Mesothelial cell of epicardium (in vitro differentiated cells): ENCODE measurements around the gene DLL1. TPM values are rescaled to one million over a fixed set of nuclear protein-coding genes. Genes with fewer than 3 reads are reported as not detected.
A peak's percentile ranks its signal among the peaks of the same experiment; 100 is the strongest.

ENCODE experiments used
- DNase-seq, 2 experiments: peaks; one replicate each; pipeline ENCODE4 v3.0.0; 2021; ENCODE audit warnings: low spot score in 2 of 2; ENCODE audit not compliant: unreplicated experiment in 2 of 2
- H3K27ac Mint-ChIP-seq: 2 replicates; pipeline ENCODE4 v1.8.0; 2021; ENCODE audit warnings: mixed read lengths
- H3K27me3 Mint-ChIP-seq: 2 replicates; pipeline ENCODE4 v1.8.0; 2021; ENCODE audit warnings: low read depth, mixed read lengths
- H3K36me3 Mint-ChIP-seq: 2 replicates; pipeline ENCODE4 v1.8.0; 2021; ENCODE audit warnings: mixed read lengths
- H3K4me1 Mint-ChIP-seq: 2 replicates; pipeline ENCODE4 v1.8.0; 2021; ENCODE audit warnings: mixed read lengths
- H3K4me3 Mint-ChIP-seq: 2 replicates; pipeline ENCODE4 v1.8.0; 2021; ENCODE audit warnings: mild to moderate bottlenecking, moderate library complexity, mixed read lengths
- H3K9me3 Mint-ChIP-seq: 2 replicates; pipeline ENCODE4 v1.8.0; 2021; ENCODE audit warnings: mixed read lengths
- total RNA-seq: library from RNA; stranded (reverse); gene quantifications from 3 replicates; pipeline ENCODE4 v1.2.1, GENCODE V29; 2021
- TF ChIP-seq, protein P1 (sequence below): fragments of 200-600 bp; sonication (generic); IDR thresholded peaks from one replicate; pipeline ENCODE4 v1.5.0; 2021; ENCODE audit warnings: antibody characterized with exemption; ENCODE audit not compliant: unreplicated experiment

Gene DLL1
- total RNA-seq, 1 donor from 2014 or later = 3.6 TPM

DNA sequence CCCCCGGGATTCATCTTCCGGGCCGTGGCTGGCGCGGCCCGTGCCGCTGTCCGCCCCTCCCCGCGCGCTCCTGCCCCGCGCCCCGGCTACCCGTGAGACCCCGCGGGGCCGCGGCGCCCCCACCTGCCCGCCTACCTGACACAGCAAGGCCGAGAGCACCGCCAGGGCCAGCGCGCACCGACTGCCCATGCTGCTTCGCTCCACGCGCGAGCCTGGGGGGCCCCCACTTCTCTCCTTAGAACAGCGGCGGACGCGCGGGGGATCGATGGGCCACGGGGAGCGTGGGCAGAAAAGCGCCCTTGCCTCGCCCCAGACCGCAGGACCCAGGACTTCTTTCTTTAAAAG is 955 bp downstream of the DLL1 start:
- TF ChIP-seq, protein P1, sequence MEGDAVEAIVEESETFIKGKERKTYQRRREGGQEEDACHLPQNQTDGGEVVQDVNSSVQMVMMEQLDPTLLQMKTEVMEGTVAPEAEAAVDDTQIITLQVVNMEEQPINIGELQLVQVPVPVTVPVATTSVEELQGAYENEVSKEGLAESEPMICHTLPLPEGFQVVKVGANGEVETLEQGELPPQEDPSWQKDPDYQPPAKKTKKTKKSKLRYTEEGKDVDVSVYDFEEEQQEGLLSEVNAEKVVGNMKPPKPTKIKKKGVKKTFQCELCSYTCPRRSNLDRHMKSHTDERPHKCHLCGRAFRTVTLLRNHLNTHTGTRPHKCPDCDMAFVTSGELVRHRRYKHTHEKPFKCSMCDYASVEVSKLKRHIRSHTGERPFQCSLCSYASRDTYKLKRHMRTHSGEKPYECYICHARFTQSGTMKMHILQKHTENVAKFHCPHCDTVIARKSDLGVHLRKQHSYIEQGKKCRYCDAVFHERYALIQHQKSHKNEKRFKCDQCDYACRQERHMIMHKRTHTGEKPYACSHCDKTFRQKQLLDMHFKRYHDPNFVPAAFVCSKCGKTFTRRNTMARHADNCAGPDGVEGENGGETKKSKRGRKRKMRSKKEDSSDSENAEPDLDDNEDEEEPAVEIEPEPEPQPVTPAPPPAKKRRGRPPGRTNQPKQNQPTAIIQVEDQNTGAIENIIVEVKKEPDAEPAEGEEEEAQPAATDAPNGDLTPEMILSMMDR = no peak
- Mint-ChIP-seq H3K27me3 (peaks cover 85% of the 10 kb centered on the region), H3K36me3 (no peaks in the 10 kb centered on the region), H3K4me1 (peaks cover 43% of the 10 kb centered on the region), H3K4me3 (peak overlapping the region; percentile 77), H3K27ac (no peak overlapping the region), H3K9me3 (no peaks in the 10 kb centered on the region)
- DNase-seq = no peak

GRCh38 chr6:170289180-170289931 is 1.5 kb downstream of the DLL1 start:
- no peak overlapping the region for H3K27ac Mint-ChIP-seq
- TF ChIP-seq, protein P1 = no peak
- H3K9me3 Mint-ChIP-seq = no peaks in the 10 kb centered on the region
- DNase-seq = no peak
- H3K4me3 Mint-ChIP-seq = peak overlapping the region; percentile 63
- peaks cover 40% of the 10 kb centered on the region for H3K4me1 Mint-ChIP-seq
- peaks cover 83% of the 10 kb centered on the region for H3K27me3 Mint-ChIP-seq
- no peaks in the 10 kb centered on the region for H3K36me3 Mint-ChIP-seq

GRCh38 chr6:170288852-170289179 is 2.1 kb downstream of the DLL1 start:
- DNase-seq = no peak
- Mint-ChIP-seq H3K4me3 (peak overlapping the region; percentile 63), H3K4me1 (peaks cover 40% of the 10 kb centered on the region), H3K36me3 (no peaks in the 10 kb centered on the region), H3K27me3 (peaks cover 80% of the 10 kb centered on the region), H3K27ac (no peak overlapping the region), H3K9me3 (no peaks in the 10 kb centered on the region)
- TF ChIP-seq, protein P1 = no peak

- TF ChIP-seq, protein P1 = no peak
- H3K27ac Mint-ChIP-seq = no peak overlapping the region
- H3K9me3 Mint-ChIP-seq = no peaks in the 10 kb centered on the region
- H3K4me1 Mint-ChIP-seq = peaks cover 40% of the 10 kb centered on the region
- peak overlapping the region; percentile 63 for H3K4me3 Mint-ChIP-seq
- no peaks in the 10 kb centered on the region for H3K36me3 Mint-ChIP-seq
- no peak for DNase-seq
- H3K27me3 Mint-ChIP-seq = peaks cover 74% of the 10 kb centered on the region
These were observed 2.7 kb downstream of the DLL1 start for GRCh38 chr6:170288091-170288631.

DNA sequence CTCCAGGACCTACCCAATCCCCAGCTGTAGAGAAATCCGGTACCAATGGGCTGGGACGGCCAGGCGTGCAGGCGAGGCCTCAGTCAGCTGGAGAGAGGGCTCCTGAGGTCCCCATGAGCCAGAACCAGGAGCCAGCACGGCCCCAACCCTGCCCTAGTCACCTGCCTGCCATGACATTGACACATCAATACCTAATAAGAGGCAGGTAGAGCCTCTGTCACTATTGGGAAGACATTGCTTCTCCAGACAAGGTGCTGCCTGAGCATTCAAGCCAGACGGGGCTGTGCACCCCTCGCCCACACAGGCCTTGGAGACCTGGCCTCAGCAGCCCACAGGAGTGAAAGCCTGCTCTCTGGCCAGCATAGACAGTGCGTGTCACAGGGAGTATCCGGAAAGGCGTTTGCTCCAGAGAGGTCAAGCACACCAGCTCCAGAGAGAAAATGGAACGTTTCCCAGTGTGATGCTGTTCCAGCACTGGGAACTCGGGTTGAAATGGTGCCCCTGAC is 3.5 kb downstream of the DLL1 start:
- no peaks in the 10 kb centered on the region for H3K36me3 Mint-ChIP-seq
- H3K9me3 Mint-ChIP-seq = no peaks in the 10 kb centered on the region
- H3K27me3 Mint-ChIP-seq = peaks cover 68% of the 10 kb centered on the region
- no peak for DNase-seq
- H3K27ac Mint-ChIP-seq = no peak overlapping the region
- H3K4me1 Mint-ChIP-seq = peaks cover 40% of the 10 kb centered on the region
- no peak overlapping the region for H3K4me3 Mint-ChIP-seq
- TF ChIP-seq, protein P1 = no peak
